ENCODE measurements around the gene PRKAR2B. TPM values are rescaled to one million over a fixed set of nuclear protein-coding genes. Genes with fewer than 3 reads are reported as not detected.

PRKAR2B gene
- total RNA-seq, result 1 to 10 TPM; 1.3 to 2.5 (median 1.7) TPM
- 1 to 10 TPM; 1.4 to 3.5 (median 1.7) TPM for polyA plus RNA-seq
- long read RNA-seq, donor 1, result 0 reads
- long read RNA-seq, donor 2, transcript PRKAR2B-201 (11 exons, 3,745 nt), result major isoform, 7 of 8 reads
- long read RNA-seq, donor 2, partial matches to known transcripts, result 1 of 8 reads
- long read RNA-seq, donor 2, other reads (novel, unspliced or antisense), result 0 of 8 reads

- ATAC-seq, result peak; percentile 52 to 87 (median 84)
- intact Hi-C loops (cut with DNase I), result no loop called here
- no peaks in the 10 kb centered on the region for H3K36me3 ChIP-seq (ENCODE audit: insufficient read depth in 1 of 2, low read depth in 1 of 2)
- H3K4me3 ChIP-seq, result peak within 1 kb of the TSS; percentile 77
- peaks cover 15% of the 10 kb centered on the region for H3K4me1 ChIP-seq
- no peak for TF ChIP-seq CTCF (IDR thresholded peaks at IDR 0.05)
- no peak within 1 kb of the TSS for H3K27ac ChIP-seq
- 0 to 1% (median 1%) methylated on average over 41 to 109 of the region's 110 CpGs for WGBS, 3 donors
- no peaks in the 10 kb centered on the region for H3K9me3 ChIP-seq
- DNase-seq, result peak; percentile 73 to 80
- H3K27me3 ChIP-seq (ENCODE audit: insufficient read depth in 3 of 3, low read length in 2 of 3), result peaks cover 0 to 23% (median 0%) of the 10 kb centered on the region in 3 donors
These were observed at the start of gene PRKAR2B for GRCh38 chr7:107044347-107045194. Gene PRKAR2B, plus strand, starts transcription at chr7:107044705. Its CDS starts 203 bp downstream, at chr7:107044908.

GRCh38 chr7:106994833-106995232, 49.7 kb upstream of the PRKAR2B start:
- intact Hi-C loops (cut with DNase I), result no loop called here
- ATAC-seq (no peak), DNase-seq (no peak)
- TF ChIP-seq CTCF (IDR thresholded peaks at IDR 0.05), result no peak
- no peak overlapping the region for H3K4me3 ChIP-seq
- H3K4me1 ChIP-seq, result no peaks in the 10 kb centered on the region
- no peaks in the 10 kb centered on the region for H3K36me3 ChIP-seq (ENCODE audit: insufficient read depth in 1 of 2, low read depth in 1 of 2)
- H3K27ac ChIP-seq, result no peak overlapping the region
- 51 to 68% (median 59%) methylated on average over 7 of the region's 7 CpGs for WGBS, 3 donors
- no peaks in the 10 kb centered on the region for H3K9me3 ChIP-seq
- H3K27me3 ChIP-seq (ENCODE audit: insufficient read depth in 3 of 3, low read length in 2 of 3), result no peaks in the 10 kb centered on the region

DNA sequence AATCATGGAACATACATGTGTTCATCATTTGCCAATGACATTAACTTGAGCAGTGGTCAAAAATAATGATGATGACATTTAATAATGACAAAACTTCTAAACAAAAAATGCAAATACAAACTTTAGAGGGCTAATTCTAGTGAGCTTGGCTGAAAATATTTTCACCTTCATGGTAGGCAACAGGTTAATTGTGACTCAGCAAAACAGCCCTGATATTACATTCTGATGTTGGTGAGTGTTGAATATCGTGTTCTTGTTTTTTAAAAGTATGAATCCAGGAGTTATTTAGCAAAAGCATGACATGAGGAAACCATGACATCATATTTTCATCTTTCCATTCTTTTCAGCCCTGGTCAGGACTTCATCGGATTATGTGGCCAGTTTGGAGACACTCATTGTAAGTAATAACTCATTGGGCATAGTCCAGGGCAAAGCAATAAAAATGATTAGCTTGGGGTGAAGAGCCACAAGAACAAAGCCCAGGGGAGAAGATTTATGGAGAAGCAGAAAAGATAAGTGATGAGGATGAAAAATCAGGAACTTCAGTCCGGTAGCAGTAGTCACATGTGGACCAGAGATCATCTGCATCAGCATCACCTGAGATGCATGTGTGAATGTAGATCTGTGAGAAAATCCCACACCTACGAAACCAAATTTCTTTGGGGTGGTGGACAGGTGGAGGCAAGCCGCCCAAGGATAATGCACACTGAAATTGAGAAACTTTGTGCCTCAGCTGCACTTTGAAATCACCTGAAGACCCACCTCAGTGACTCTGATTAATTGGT, 46.8 kb upstream of the PRKAR2B start:
- no peaks in the 10 kb centered on the region for H3K27me3 ChIP-seq (ENCODE audit: insufficient read depth in 3 of 3, low read length in 2 of 3)
- no peak for ATAC-seq
- H3K4me3 ChIP-seq, result no peak overlapping the region
- no peaks in the 10 kb centered on the region for H3K36me3 ChIP-seq (ENCODE audit: insufficient read depth in 1 of 2, low read depth in 1 of 2)
- no peak for TF ChIP-seq CTCF (IDR thresholded peaks at IDR 0.05)
- intact Hi-C loops (cut with DNase I), result no loop called here
- DNase-seq, result no peak
- 62 to 71% (median 67%) methylated on average over 5 of the region's 5 CpGs for WGBS, 3 donors
- H3K4me1 ChIP-seq, result no peaks in the 10 kb centered on the region
- no peak overlapping the region for H3K27ac ChIP-seq
- H3K9me3 ChIP-seq, result no peaks in the 10 kb centered on the region

DNA sequence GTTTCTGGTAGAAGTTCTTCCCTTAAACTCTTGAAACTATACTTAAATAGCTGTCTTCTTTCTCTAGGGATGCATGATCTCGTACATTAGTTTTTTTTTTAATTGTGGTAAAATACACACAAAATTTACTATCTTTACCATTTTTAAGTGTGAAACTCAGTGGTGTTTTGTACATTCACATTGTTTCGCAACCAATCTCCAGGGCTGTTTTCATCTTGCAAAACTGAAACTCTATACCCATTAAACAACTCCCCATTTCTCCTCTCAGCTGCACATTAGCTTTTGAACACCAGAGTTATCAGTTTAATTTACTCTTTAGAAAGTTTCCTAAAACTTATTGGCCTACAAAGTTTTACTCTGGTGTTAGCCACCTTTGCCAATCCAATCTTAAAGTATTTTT, 45.5 kb upstream of the PRKAR2B start:
- Histone ChIP-seq H3K4me3 (no peak overlapping the region), H3K36me3 (ENCODE audit: insufficient read depth in 1 of 2, low read depth in 1 of 2) (no peaks in the 10 kb centered on the region), H3K27me3 (ENCODE audit: insufficient read depth in 3 of 3, low read length in 2 of 3) (no peaks in the 10 kb centered on the region), H3K4me1 (no peaks in the 10 kb centered on the region), H3K9me3 (no peaks in the 10 kb centered on the region), H3K27ac (no peak overlapping the region)
- no peak for ATAC-seq
- no peak for TF ChIP-seq CTCF (IDR thresholded peaks at IDR 0.05)
- WGBS, 3 donors, result 68 to 80% (median 76%) methylated on average over 2 of the region's 2 CpGs
- no peak for DNase-seq
- intact Hi-C loops (cut with DNase I), result no loop called here

Data from psoas muscle (tissue), 8 donors.